Measurements from ENCODE around the gene MRC2. TPM values are rescaled to one million over a fixed set of nuclear protein-coding genes. Genes with fewer than 3 reads are reported as not detected.

MRC2 gene
- polyA plus RNA-seq, 1 of the 3 experiments (the other 2 are of a cell fraction), result 213 TPM

GRCh38 chr17:62631086-62631935 is 3.8 kb downstream of the MRC2 start (continued):
- no peak for TF ChIP-seq SMC3 (IDR thresholded peaks at IDR 0.05; ENCODE audit: low read depth, low read length)
- TF ChIP-seq MAX (IDR thresholded peaks at IDR 0.05; ENCODE audit: low read depth), result no peak

- peak overlapping the region; percentile 28; the same call in 1 of the 2 replicates for H3K4me2 ChIP-seq
- peaks cover 82% of the 10 kb centered on the region for H4K20me1 ChIP-seq (ENCODE audit: insufficient read depth)
- H3K4me1 ChIP-seq (ENCODE audit: control insufficient read depth in 1 of 2, insufficient read depth in 2 of 2, low read depth in 1 of 2, low read length in 1 of 2), result peaks cover 32 to 34% of the 10 kb centered on the region in 2 experiments; a peak in 3 of 4 replicates
- WGBS (ENCODE audit: low lambda C conversion rate), result 91% methylated on average over 23 of the region's 27 CpGs
- peaks cover 5 to 7% of the 10 kb centered on the region in 2 experiments for H3K36me3 ChIP-seq (replicated peaks in 1 of 2; ENCODE audit: control insufficient read depth in 1 of 2, insufficient read depth in 2 of 2, low read length in 1 of 2)
- no peaks in the 10 kb centered on the region for H3K27me3 ChIP-seq (ENCODE audit: insufficient read depth)
- ChIA-PET POLR2A (no interaction called here), CTCF (interaction anchor here (1.0 kb wide), 1 partner anchor 40 kb away, joined by 5 read pairs; no protein-coding TSS in a partner anchor)
- peaks cover 14% of the 10 kb centered on the region for H3F3A ChIP-seq (replicated peaks; ENCODE audit: insufficient read depth)
- no peaks in the 10 kb centered on the region for H3K9me3 ChIP-seq
- DNase-seq, result peak; percentile 9
- no peak overlapping the region for H2AFZ ChIP-seq (ENCODE audit: low read depth)
- H3K9ac ChIP-seq, result no peak overlapping the region
- H3K4me3 ChIP-seq (ENCODE audit: low read depth in 2 of 2, low read length in 1 of 2), result no peak overlapping the region
- peaks cover 100% of the 10 kb centered on the region for H3K79me2 ChIP-seq (ENCODE audit: insufficient read depth)
- no peaks in the 10 kb centered on the region for H3K9me2 ChIP-seq
- TF ChIP-seq IRF3 (IDR thresholded peaks at IDR 0.05; ENCODE audit: low read depth, low read length) (no peak), YY1 (IDR thresholded peaks at IDR 0.05; ENCODE audit: low read depth) (no peak), RFX5 (IDR thresholded peaks at IDR 0.05; ENCODE audit: low read length) (no peak), SIN3A (IDR thresholded peaks at IDR 0.05; ENCODE audit: borderline replicate concordance, low read depth, low read length) (no peak), TEAD4 (IDR thresholded peaks at IDR 0.05; ENCODE audit: borderline replicate concordance, insufficient read depth) (no peak), JUND (IDR thresholded peaks at IDR 0.05) (no peak), NFIC (IDR thresholded peaks at IDR 0.05; ENCODE audit: borderline replicate concordance) (no peak), RAD21 (IDR thresholded peaks at IDR 0.05; ENCODE audit: low read length) (no peak), GABPA (IDR thresholded peaks at IDR 0.05; ENCODE audit: low read depth) (no peak), TCF12 (IDR thresholded peaks at IDR 0.05) (no peak), MAX (IDR thresholded peaks at IDR 0.05; ENCODE audit: low read depth) (no peak), FOXJ3 (CRISPR knock-in tag; IDR thresholded peaks at IDR 0.05) (no peak)
- TF ChIP-seq, protein P1, sequence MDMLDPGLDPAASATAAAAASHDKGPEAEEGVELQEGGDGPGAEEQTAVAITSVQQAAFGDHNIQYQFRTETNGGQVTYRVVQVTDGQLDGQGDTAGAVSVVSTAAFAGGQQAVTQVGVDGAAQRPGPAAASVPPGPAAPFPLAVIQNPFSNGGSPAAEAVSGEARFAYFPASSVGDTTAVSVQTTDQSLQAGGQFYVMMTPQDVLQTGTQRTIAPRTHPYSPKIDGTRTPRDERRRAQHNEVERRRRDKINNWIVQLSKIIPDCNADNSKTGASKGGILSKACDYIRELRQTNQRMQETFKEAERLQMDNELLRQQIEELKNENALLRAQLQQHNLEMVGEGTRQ (IDR thresholded peaks at IDR 0.05; ENCODE audit: borderline replicate concordance, low read depth, low read length), result no peak
- H3K27ac ChIP-seq (ENCODE audit: low read depth in 2 of 2, low read length in 1 of 2), result peak overlapping the region; percentile 4 to 48; a peak in 2 of 4 replicates
Measured at GRCh38 chr17:62631936-62632924, 4.8 kb downstream of the MRC2 start.

All from SK-N-SH (cell line).